GM19328 (cell line): ENCODE results near the gene TOM1L2.

Source experiments
- ATAC-seq: cut with Tn5 transposase; IDR thresholded peaks from one replicate; pipeline ENCODE4 v1.9.1; 2021; ENCODE audit warnings: mild to moderate bottlenecking, moderate library complexity; ENCODE audit not compliant: unreplicated experiment

Gene TOM1L2

DNA sequence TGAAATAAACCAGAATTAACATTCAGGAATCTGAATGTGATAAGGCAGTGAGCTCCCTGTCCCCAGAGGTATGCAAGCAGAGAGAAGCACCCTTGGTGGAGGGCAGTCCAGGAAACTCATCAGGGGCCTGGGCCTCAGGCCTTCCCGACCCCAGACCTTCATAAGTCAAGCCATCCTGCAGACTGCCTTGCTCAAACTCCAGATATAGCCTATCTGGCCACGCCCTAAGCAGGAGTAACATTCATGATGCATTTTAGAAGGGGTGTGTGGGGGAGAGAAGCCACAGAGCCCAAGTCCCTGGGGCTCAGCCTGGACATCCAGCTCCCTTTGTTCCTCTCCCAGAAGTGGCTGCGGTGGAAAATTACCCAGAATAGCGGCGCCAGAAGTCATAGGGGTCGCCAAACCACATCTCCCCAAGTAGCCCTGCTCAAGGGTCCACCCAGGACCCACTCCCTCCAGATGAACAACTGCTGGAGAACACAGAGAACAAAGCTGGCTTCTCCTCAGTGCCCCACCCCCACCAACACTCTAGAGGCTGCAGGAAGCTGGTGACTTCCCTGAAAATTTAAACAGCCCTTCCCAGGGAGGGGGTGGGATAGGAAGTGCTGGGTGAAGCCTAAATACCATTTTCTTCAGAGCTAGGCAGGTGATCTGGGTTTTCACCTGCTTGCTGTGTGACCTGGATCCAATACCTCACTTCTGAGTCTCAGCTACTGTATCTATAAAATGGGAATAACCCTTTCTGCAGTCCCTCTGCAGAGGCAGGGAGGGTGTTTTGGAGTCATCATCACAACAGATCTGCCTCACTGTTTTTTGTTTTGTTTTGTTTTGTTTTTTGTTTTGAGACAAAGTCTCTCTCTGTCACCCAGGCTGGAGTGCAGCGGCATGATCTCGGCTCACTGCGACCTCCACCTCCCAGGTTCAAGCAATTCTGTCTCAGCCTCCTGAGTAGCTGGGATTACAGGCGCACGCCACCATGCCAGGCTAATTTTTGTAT, 133.9 kb downstream of the TOM1L2 start:
- no peak for ATAC-seq

DNA sequence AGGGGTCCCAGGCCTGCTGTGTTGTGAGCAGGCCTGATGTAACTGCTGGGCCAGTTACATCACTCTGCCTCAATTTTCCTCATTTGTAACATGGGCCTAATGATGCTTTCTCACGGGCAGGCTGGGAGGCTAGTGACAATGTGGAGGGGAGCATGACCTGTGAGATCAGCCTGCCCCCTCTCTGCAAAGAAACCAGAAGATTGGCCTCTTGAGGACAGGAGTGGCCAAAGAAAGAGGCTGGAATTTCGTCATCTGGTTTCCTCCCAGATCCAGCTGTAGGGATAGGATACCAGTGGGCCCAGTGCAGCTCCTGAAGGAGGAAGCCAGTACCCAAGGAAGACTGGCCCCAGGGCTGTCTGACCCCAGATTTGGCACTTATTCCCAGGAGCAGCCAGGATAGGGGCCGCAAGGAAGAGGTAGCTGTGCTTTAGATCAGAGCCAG, 134.8 kb downstream of the TOM1L2 start:
- ATAC-seq = no peak

DNA sequence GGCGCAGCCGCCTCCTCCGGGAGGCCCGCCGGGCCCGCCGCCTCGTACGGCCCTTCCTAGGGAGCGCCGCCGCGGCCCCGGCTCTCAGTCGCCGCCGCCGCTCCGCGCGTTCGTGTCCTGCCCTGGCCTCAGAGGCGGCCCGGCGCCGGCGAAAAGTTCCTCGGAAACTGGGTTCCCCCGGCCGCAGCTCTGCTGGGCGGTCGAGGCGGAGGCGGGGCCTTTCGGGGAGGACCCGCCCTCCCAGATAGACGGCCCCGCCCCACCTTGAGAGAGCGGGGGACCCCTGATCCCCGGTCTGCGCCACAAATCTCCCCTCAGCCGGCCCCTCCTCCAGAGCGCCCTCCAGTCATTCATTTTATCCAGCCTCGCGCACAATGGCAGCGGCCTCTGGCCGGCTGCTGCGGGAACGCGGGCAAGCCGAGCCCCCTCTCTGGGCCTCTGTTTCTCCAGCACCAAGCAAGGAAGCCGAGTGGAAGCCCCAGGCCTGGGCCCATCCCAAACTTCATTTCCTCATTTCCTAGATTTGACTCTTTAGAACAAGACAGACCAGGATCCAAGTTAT, 135.3 kb downstream of the TOM1L2 start, which contains the start of gene SREBF1:
SREBF1 (minus strand) TSS at position 169 of the 562 bp plus-strand sequence. CDS start 169 bp downstream, outside the sequence.
- peak; percentile 27 for ATAC-seq

DNA sequence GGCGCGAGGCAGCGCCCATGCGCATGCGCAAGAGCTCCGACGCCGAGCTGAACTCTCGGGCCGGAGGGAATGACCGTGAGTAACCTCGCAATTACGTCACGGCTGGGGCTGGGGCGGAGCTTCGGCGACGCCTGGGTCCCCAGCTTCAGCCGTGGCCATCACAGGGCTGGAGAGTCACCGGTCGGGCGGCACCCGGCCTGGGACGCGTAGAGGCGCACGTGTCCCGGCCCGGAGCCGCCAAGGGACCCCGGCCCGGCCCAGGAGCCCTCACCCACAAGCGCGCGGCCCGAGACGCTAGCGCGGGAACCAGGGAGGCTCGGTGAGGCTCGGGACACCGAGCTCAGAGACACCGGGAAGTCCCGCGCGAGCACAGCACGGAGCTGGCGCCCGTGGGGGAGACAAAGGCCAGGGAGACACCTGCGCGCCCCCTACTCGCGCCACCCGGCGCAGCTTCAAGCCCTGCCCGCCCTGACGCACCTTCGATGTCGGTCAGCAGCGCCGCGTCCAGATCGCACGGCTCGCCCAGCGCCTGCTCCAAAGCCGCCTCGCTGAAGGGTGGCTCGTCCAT, 135.9 kb downstream of the TOM1L2 start:
- ATAC-seq = peak; percentile 54

DNA sequence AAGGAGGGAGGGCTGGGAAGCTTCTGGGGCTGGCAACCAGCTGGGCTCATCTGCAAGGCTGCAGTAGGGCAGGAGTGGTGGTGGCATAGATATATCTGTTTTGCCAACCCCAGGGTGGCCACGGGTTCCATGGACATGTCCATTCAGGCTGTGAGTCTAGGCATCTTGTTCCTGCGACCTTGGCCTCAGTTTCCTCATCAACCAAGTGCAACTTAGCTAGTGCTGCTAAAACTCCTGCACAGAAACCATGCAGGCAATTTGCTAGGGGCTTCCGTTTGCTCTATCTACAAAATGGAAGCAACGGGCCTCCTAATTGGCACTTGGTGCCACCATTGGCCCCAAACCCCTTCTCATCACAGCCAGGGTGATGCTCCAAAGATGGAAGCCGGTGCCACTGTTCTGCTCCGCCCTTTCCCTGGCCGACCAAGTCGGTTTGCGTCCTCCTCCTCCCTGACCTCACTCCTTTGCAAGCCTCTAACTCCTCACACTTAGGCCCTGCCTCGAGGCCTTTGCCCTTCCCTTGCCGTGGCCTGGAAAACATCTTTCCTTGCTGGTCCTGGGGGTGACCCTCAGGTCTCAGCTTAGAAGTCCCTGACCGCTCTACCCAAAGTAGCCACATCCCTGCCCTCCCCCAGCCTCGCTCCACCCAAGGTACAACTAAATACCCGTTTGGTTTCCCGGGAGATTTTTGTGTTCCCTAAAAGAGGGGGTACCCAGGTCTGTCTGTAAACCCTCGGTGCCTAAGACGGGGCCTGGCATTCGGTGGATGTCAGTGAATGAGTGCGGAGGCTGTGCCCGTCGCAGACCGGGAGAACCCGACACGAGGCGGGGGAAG, 136.6 kb downstream of the TOM1L2 start:
- ATAC-seq = no peak

DNA sequence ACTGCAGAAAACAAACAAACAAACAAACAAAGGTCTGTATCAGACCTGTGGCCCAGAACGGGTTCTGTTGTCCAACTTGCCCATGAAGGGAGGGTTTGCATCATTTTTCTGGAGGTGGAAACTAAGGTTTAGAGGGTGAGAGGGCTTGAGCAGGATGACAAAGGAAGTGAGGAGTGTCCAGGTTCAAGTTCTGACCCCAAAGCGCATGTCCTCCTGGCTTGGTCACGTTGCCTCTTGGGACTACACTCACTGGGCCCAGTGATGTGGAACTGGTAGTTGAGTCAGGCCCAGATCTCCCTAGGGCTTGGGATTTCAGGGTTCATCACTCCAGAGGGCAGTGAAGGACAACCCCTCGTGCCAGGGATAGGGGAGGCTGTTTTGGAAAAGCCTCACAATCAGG, 137.2 kb downstream of the TOM1L2 start:
- no peak for ATAC-seq

DNA sequence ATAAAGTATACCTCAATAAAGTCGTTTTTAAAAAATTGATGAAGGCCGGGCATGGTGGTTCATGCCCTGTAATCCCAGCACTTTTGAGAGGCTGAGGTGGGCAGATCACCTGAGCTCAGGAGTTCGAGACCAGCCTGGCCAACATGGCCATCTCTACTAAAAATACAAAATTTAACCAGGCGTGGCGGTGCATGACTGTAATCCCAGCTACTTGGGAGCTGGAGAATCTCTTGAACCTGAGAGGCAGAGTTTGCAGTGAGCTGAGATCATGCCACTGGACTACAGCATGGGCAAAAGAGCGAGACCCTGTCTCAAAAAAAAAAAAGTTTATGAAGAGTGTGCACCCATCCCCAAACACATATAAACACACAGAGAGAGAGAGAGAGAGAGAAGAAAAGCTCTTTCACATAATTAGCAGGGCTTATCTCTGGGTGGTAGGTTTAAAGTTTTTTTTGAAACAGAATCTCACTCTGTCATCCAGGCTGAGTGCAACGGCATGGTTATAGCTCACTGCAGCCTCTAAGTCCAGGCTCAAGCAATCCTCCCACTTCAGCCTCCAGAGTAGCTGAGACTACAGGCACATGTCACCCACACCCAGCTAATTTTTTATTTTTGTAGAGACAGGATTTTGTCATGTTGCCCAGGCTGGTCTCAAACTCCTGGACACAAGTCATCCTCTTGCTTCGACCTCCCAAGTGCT, 138.4 kb downstream of the TOM1L2 start:
- ATAC-seq = no peak

DNA sequence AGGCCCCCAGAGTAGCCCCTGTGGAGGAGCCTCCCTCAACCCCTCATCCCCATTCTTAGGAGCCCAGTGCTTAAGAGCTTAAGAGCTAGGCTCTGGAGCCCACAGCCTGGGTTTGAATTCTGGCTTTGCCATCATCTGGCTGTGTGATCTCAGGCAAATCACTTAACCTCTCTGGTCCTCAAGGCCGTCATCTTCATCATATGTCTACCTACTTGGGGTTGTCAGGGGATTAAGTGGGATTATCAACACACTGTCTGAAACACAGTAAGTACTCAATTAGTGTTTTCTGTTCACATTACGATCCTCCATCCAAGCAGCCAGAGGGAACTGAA, 140.2 kb downstream of the TOM1L2 start:
- ATAC-seq = no peak

DNA sequence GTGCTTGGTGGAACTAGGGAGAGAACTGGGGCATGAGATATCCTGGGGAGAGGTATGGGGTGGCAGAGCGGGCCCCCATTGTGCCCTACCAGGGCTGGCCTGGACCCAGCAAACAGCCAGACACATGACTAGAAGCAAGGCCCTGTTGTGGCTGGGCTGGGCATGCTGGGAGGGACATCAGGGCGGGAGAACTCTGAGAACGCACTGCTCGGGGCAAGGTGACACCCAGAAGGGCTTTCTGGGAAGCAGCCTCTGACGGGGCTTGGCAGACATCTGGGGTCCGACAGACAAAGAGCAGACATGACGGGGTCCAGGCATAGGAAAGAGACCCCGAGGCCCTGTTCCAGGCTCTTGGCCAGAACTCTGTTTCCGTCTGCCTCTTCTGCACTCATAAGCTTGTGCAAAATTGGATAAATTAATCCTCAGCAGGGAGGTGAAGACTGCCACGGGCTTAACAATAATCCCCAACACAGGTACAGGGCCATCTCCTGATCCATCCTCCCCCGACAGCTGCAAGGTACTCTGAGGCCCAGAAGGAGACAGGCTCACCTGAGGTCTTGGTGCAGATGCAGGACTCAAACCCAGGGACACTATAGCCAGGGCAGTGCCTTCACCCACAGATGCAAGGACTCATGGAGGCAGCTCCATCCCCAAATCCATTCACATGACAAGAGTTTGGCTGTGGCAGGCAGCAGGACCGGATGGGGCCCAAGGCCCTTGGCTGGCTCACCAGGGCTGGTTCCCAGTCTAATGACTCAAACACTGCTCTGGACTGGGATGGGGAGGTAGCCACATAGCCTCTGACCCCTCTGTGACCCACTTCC, 140.8 kb downstream of the TOM1L2 start:
- ATAC-seq = no peak

DNA sequence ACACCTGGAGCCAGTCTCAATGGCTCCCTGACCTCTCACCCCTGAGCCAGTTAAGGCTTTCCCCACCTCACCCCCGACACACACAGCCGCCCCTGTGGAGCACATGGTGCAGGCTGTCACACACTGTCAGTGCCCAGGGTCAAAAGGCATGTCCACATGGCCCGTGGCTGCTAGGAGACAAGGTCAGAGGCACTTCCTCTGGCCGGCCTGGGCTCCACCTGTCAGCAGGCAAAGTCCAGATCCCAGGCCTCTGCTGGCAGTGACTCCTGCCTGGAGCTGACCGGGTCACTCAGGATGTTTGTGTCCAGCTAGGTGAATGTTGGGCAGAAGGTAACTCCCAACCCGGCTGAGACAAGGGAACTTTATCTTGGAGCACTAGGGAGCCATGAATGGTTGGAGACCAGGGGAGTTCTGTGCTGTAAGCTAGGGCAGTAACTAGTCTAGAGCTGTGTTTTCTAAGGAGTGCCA, 141.4 kb downstream of the TOM1L2 start:
- no peak for ATAC-seq

DNA sequence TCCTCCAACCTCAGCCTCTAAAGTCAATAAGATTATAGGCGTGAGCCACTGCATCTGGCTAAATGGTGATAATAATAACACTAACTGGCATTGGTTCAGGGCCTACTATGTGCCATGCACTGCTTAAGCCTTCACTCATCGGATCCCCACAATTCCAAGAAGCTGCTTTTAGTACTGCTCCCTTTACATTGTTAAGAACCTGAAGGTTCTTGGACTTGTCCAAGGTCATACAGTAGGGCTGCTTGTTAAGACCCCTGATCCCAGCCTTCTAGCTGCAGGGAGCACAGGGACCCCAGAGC, 142.0 kb downstream of the TOM1L2 start:
- ATAC-seq = no peak

DNA sequence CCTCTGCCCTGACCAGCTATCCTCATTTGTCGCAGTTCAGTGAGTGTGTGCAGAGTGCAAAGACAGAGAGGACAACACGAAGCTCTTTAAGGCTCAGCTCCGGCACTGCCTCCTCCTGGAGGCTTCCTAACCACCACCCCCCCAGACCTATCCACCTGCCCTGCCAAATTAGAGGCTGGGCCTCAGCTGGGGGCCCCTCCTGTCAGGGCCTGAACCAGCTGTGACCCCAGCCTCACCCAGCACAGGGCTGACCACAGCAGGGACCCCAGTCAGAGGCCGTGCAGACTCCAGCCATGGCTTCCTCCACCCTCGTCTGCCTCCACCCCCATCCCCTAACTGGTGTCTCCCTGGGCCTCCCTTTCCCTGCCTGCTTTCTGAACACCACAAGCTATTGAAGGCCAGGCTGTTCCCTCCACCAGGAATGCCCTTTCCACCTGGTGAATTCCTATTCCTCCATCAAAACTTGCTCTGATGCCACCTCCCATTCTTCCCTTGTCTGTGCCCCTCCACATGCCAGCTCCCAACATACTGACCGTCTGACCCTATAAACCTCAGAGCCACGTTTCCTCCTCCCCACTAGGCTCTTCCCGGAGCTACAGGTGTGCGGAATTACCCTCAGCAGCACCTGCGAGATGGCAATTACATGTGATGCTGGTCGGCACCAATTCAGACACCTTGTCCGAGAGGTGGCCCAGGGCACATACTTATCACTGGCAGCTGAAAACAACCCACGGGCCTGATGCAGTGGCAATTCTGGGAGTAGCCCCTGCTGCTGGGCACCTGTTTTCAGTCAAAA, 144.2 kb downstream of the TOM1L2 start:
- ATAC-seq = no peak

DNA sequence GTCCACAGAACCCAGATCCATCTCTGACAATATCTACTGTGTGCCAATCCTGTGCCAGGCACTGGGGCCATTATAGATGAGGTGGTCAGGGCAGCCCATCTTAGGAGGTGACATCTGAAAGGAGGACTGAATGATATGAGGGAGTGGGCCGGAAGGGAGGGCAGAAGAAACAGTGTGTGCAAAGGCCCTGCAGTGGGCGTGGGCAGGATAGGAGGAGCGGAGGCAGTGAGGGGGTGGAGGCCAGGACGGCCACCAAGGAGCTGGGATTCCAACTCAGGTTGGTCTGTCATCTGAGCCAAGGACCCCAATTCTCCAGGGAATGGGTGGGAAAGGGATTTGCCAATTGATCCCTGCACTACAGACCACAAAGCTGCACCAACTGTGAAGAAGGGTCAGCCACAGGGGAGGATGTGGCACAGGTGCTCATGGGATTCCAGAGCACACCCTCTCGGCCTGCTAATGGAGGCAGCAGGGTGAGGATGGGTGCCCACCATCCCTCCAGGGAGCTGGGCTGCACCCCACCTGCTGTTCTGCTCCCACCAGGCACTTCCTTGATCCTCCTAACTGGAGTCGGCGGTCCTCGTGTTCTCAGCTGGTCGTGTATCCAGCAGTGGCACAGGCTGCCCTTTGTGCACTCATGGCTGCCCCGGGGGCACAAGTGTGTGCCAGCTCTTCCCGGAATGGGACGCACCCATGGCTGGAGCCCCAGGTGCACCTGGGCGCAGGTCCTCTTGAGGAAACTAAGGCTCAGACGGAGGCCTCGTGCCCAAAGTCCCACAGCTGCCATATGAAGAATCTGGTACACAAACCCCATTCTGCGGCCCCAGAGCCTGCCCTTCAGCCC, 145.0 kb downstream of the TOM1L2 start:
- no peak for ATAC-seq

DNA sequence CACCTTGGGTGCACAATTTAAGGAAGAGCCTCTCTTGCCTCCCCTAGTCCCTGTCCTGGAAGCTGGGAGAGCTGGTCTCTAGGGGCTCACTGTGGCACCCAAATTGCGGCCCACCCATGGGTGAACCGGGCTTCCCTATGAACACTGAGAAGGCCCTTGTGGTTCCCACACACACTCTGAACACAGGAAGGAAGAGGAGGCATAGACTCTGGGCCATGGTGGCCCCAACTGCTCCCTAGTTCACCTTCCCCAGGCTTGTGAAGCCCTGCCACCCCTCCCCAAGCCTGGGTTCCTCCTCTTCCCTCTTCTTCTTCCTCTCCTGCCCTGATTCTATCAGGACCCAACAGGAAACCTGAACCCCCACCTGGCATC, 145.9 kb downstream of the TOM1L2 start:
- ATAC-seq = no peak

DNA sequence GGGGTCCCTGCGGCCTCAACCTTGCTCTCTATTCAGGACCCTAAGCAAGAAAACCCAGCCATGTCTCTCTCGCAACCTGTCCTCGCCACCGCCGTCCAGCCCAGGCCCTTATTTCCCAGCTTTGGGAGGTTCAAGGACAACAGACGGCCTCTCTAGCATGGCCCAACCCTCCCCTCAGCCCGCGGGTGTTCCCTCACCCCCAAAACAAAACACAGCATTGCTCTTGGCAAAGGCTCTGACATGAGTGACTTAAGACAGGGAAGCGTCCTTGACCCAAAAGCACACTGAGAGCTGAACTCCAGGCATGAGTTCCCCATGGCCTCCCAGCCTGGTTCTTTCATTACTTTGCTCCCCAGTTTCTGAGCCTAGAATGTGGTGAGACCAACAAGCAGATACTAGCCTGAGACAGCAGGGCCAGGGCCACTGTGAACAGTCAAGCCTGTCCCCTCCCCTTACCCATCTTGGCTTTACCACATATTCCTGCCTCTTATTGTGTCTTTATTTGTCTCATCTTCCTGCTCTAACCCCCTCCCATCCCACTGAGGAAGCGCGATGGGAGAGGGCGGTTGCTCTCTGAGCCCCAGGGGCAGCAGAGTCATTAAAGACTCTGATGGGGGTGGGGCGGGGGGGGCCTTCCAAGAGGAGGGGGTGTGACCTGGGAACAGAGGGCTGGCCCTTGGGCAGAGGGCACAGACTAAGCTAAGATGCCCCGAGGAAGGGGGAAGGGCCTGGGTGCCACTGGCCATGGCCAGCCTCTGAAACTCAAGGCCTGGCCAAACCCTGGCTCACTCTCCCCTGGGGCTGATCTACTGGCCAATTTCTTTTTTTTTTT, 147.2 kb downstream of the TOM1L2 start:
- no peak for ATAC-seq

DNA sequence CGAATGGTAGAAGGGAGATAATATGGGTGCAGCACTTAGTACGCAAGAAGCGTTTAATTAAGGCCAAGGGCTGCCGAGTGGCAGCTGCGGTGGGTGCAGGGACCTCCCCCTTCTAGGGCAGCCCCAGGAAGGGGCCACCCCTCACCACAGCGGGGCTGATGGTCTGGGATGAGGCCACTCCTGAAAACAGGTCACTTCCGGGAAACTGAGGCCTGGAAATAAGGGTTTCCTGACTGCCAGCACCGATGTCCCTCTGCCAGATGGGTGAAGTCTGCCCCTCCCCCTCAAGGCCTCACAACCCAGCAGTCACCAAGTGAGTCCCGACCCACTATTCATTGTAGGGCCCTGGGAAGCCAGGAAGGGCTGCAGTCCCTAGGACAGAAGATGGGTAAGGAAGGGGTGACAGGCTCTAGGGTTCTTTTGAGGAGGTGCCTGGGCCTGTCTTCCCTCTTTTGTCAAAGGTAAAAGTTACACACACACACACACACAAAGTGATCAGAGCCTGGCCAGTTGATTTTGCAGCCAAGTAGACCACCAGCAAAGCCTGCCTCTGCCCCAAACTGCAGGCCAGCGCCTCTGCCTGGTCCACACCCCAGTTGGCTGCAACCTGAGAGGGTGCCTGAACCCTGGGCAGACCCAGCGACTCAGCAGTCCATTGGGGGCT, 147.9 kb downstream of the TOM1L2 start:
- ATAC-seq = peak; percentile 5
